HG03045 (cell line): ENCODE data around the gene NOM1.

ENCODE experiments used
- ATAC-seq: cut with Tn5 transposase; IDR thresholded peaks from one replicate; pipeline ENCODE4 v1.9.1; 2021; ENCODE audit warnings: mild to moderate bottlenecking, moderate library complexity; ENCODE audit not compliant: unreplicated experiment

NOM1 gene

GRCh38 chr7:156979711-156980110 is 30.2 kb downstream of the NOM1 start:
- ATAC-seq, result no peak

- ATAC-seq, result no peak
These were observed 34.8 kb downstream of the NOM1 start for GRCh38 chr7:156984174-156984891.

GRCh38 chr7:156985101-156985992 is 35.8 kb downstream of the NOM1 start:
- ATAC-seq, result no peak

- ATAC-seq, result no peak
These were observed 36.9 kb downstream of the NOM1 start for GRCh38 chr7:156986378-156986777.

- ATAC-seq, result no peak
These were observed 39.1 kb downstream of the NOM1 start for GRCh38 chr7:156988343-156989185.

GRCh38 chr7:156989766-156990535 is 40.4 kb downstream of the NOM1 start:
- ATAC-seq, result no peak

- no peak for ATAC-seq
These were observed 43.8 kb downstream of the NOM1 start for GRCh38 chr7:156993021-156993924.

GRCh38 chr7:156993925-156994235 is 44.4 kb downstream of the NOM1 start:
- ATAC-seq, result no peak

GRCh38 chr7:156994417-156994816 is 44.9 kb downstream of the NOM1 start:
- no peak for ATAC-seq

- peak; percentile 28 for ATAC-seq
These were observed 49.8 kb downstream of the NOM1 start for GRCh38 chr7:156998988-156999957.

- ATAC-seq, result peak; percentile 36
These were observed 50.6 kb downstream of the NOM1 start for GRCh38 chr7:156999958-157000726.

GRCh38 chr7:157000741-157001653 is 51.5 kb downstream of the NOM1 start:
- ATAC-seq, result no peak

GRCh38 chr7:157001920-157002818 is 52.7 kb downstream of the NOM1 start:
- ATAC-seq, result no peak

GRCh38 chr7:157002819-157003421 is 53.4 kb downstream of the NOM1 start:
- ATAC-seq, result no peak

- no peak for ATAC-seq
These were observed 53.9 kb downstream of the NOM1 start for GRCh38 chr7:157003445-157003755.
